ENCODE measurements around the gene CDHR1. TPM values are rescaled to one million over a fixed set of nuclear protein-coding genes. Genes with fewer than 3 reads are reported as not detected.
A peak's percentile ranks its signal among the peaks of the same experiment; 100 is the strongest.

Gene CDHR1
- total RNA-seq (2014; rRNA removed; shearing (Covaris generic)): 6.6 and 6.7 TPM in 2 replicates
- 3.2 TPM in 2 replicates for polyA plus RNA-seq (2016; fragmentation: Nextera tagmentation; extraction: Ambion mirVana)
- long read RNA-seq: 0 reads

GRCh38 chr10:84194424-84195043 is at the start of gene CDHR1:
Gene CDHR1 (plus strand): TSS chr10:84194537. CDS start chr10:84194761, 224 bp downstream.
- Histone ChIP-seq H3K4me2 (peak within 1 kb of the TSS; percentile 94), H2AFZ (peak within 1 kb of the TSS; percentile 98), H3F3A (replicated peaks; ENCODE audit: low read depth) (no peaks in the 10 kb centered on the region), H3K79me2 (replicated peaks; ENCODE audit: insufficient read depth) (no peaks in the 10 kb centered on the region), H3K27ac (ENCODE audit: low read depth) (no peak within 1 kb of the TSS), H3K27me3 (ENCODE audit: insufficient read depth) (peaks cover 40% of the 10 kb centered on the region), H3K9me2 (ENCODE audit: insufficient read depth) (no peaks in the 10 kb centered on the region), H4K20me1 (replicated peaks; ENCODE audit: insufficient read depth) (no peaks in the 10 kb centered on the region), H3K4me3 (peak within 1 kb of the TSS; percentile 78), H3K4me1 (ENCODE audit: insufficient read depth) (peaks cover 3% of the 10 kb centered on the region; the same call in 1 of the 2 replicates), H3K36me3 (ENCODE audit: insufficient read depth) (no peaks in the 10 kb centered on the region)
- Mint-ChIP-seq H3K27ac (no peak within 1 kb of the TSS), H3K36me3 (ENCODE audit: low read depth) (no peaks in the 10 kb centered on the region), H3K4me1 (peaks cover 5% of the 10 kb centered on the region), H3K9me3 (no peaks in the 10 kb centered on the region), H3K27me3 (ENCODE audit: insufficient read depth, low read depth, poor library complexity) (peaks cover 40% of the 10 kb centered on the region), H3K4me3 (peak within 1 kb of the TSS; percentile 72)
- DNase-seq (ENCODE audit: low spot score) (peak; percentile 85), ATAC-seq (peak; percentile 81)
- 0 out of 2 replicates have a peak, but pooled peaks have one; percentile 5 for TF ChIP-seq CREB1 (CRISPR knock-in tag; IDR thresholded peaks at IDR 0.05; ENCODE audit: low read depth)
- no peak for TF ChIP-seq ZNF462 (CRISPR knock-in tag; IDR thresholded peaks at IDR 0.05)
- TF ChIP-seq EZH2 (IDR thresholded peaks at IDR 0.05; ENCODE audit: low read depth, unreplicated experiment): no peak

- Mint-ChIP-seq H3K4me1 (no peaks in the 10 kb centered on the region), H3K27ac (no peak overlapping the region), H3K9me3 (no peaks in the 10 kb centered on the region), H3K27me3 (ENCODE audit: insufficient read depth, low read depth, poor library complexity) (no peaks in the 10 kb centered on the region), H3K4me3 (no peak overlapping the region), H3K36me3 (ENCODE audit: low read depth) (peaks cover 72% of the 10 kb centered on the region)
- Histone ChIP-seq H3F3A (replicated peaks; ENCODE audit: low read depth) (no peaks in the 10 kb centered on the region), H3K36me3 (ENCODE audit: insufficient read depth) (peaks cover 55% of the 10 kb centered on the region), H3K4me2 (no peak overlapping the region), H3K4me3 (no peak overlapping the region), H4K20me1 (replicated peaks; ENCODE audit: insufficient read depth) (peaks cover 3% of the 10 kb centered on the region; the same call in 1 of the 2 replicates), H3K4me1 (ENCODE audit: insufficient read depth) (no peaks in the 10 kb centered on the region), H3K27me3 (ENCODE audit: insufficient read depth) (no peaks in the 10 kb centered on the region), H3K9me2 (ENCODE audit: insufficient read depth) (no peaks in the 10 kb centered on the region), H3K27ac (ENCODE audit: low read depth) (no peak overlapping the region), H3K79me2 (replicated peaks; ENCODE audit: insufficient read depth) (no peaks in the 10 kb centered on the region), H2AFZ (no peak overlapping the region)
- DNase-seq (ENCODE audit: low spot score) (no peak), ATAC-seq (no peak)
- TF ChIP-seq ETS1 (IDR thresholded peaks at IDR 0.05) (no peak), POLR2AphosphoS5 (IDR thresholded peaks at IDR 0.05; ENCODE audit: low read depth) (no peak), NANOG (IDR thresholded peaks at IDR 0.05; ENCODE audit: borderline replicate concordance) (no peak), EZH2phosphoT487 (IDR thresholded peaks at IDR 0.05; ENCODE audit: unreplicated experiment) (no peak), CTCF (conservative IDR thresholded peaks at IDR 0.05; ENCODE audit: low read depth in 2 of 2) (no peak), EZH2 (IDR thresholded peaks at IDR 0.05; ENCODE audit: low read depth, unreplicated experiment) (no peak), CREB1 (CRISPR knock-in tag; IDR thresholded peaks at IDR 0.05; ENCODE audit: low read depth) (no peak), STAT1 (IDR thresholded peaks at IDR 0.05; ENCODE audit: unreplicated experiment) (no peak), ZNF331 (CRISPR knock-in tag; IDR thresholded peaks at IDR 0.05; ENCODE audit: low read depth) (no peak)
These were observed 47.0 kb upstream of the CDHR1 start for GRCh38 chr10:84147347-84147746.

Measured in GM23338 (cell line).